GM23338 (cell line): Measurements from ENCODE around the gene ATP10D.

ENCODE experiments used
- CREB1 ChIP-seq: fragments of 250-450 bp; sonication (Bioruptor Pico); IDR thresholded peaks from 2 replicates; pipeline ENCODE4 v1.5.0; 2020; ENCODE audit warnings: low read depth, mild to moderate bottlenecking, moderate library complexity
- EZH2 ChIP-seq: fragments of 200-600 bp; sonication (generic); IDR thresholded peaks from one replicate; pipeline ENCODE4 v1.8.0; 2017; ENCODE audit warnings: antibody characterized with exemption, mild to moderate bottlenecking, low read depth; ENCODE audit not compliant: unreplicated experiment
- EZH2phosphoT487 ChIP-seq: fragments of 200-600 bp; sonication (generic); IDR thresholded peaks from one replicate; pipeline ENCODE4 v1.8.1; 2018; ENCODE audit warnings: antibody characterized with exemption; ENCODE audit not compliant: unreplicated experiment
- JUNB ChIP-seq: IDR thresholded peaks from one replicate; pipeline ENCODE4 v1.6.1; 2016; ENCODE audit warnings: antibody characterized with exemption; ENCODE audit not compliant: unreplicated experiment
- NANOG ChIP-seq: IDR thresholded peaks from 2 replicates; pipeline ENCODE4 v1.6.1; 2016; ENCODE audit warnings: antibody characterized with exemption, borderline replicate concordance
- POLR2AphosphoS5 ChIP-seq: IDR thresholded peaks from 2 replicates; pipeline ENCODE4 v1.6.1; 2016; ENCODE audit warnings: antibody characterized with exemption, low read depth
- REST ChIP-seq: IDR thresholded peaks from one replicate; pipeline ENCODE4 v1.6.1; 2018; ENCODE audit warnings: antibody characterized with exemption; ENCODE audit not compliant: unreplicated experiment
- STAT1 ChIP-seq: IDR thresholded peaks from one replicate; pipeline ENCODE4 v1.6.1; 2016; ENCODE audit warnings: antibody characterized with exemption; ENCODE audit not compliant: unreplicated experiment
- ZNF114 ChIP-seq: fragments of 250-450 bp; sonication (Bioruptor Pico); IDR thresholded peaks from 2 replicates; pipeline ENCODE4 v1.5.0; 2020; ENCODE audit warnings: mild to moderate bottlenecking, moderate library complexity
- ZNF331 ChIP-seq: fragments of 250-450 bp; sonication (Bioruptor Pico); IDR thresholded peaks from 2 replicates; pipeline ENCODE4 v1.5.0; 2020; ENCODE audit warnings: low read depth, mild to moderate bottlenecking, moderate library complexity
- TF ChIP-seq, protein P1 (sequence below), 2 experiments: fragments of 200-600 bp in 1 of 2; sonication (generic) in 1 of 2; conservative IDR thresholded peaks; 2 replicates each; pipeline versions ENCODE4 v1.5.1 to v1.6.1; 2016 to 2017; ENCODE audit warnings: antibody characterized with exemption in 2 of 2, low read depth in 2 of 2, mild to moderate bottlenecking in 2 of 2, moderate library complexity in 1 of 2
- TF ChIP-seq, protein P2 (sequence below): IDR thresholded peaks from 2 replicates; pipeline ENCODE4 v1.6.1; 2016; ENCODE audit warnings: antibody characterized with exemption
- TF ChIP-seq, protein P3 (sequence below): fragments of 250-450 bp; sonication (Bioruptor Pico); IDR thresholded peaks from 2 replicates; pipeline ENCODE4 v1.5.0; 2020; ENCODE audit warnings: mild to moderate bottlenecking, moderate library complexity

DNA sequence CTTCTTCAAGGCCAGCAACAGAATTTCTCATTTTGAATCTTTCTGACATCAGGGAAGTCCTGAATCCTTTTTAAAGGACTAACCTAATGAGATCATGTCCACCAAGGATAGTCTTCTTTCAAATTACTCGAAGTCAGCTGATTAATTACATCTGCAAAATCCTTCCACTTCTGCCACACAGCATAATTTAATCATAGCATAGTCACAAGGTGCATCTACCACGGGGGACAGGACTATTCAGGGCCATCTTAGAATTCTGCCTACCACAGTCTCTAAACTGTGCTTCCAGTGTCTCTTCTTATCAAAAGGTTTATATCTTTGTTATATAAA, 53.7 kb downstream of the ATP10D start:
- TF ChIP-seq, protein P1, sequence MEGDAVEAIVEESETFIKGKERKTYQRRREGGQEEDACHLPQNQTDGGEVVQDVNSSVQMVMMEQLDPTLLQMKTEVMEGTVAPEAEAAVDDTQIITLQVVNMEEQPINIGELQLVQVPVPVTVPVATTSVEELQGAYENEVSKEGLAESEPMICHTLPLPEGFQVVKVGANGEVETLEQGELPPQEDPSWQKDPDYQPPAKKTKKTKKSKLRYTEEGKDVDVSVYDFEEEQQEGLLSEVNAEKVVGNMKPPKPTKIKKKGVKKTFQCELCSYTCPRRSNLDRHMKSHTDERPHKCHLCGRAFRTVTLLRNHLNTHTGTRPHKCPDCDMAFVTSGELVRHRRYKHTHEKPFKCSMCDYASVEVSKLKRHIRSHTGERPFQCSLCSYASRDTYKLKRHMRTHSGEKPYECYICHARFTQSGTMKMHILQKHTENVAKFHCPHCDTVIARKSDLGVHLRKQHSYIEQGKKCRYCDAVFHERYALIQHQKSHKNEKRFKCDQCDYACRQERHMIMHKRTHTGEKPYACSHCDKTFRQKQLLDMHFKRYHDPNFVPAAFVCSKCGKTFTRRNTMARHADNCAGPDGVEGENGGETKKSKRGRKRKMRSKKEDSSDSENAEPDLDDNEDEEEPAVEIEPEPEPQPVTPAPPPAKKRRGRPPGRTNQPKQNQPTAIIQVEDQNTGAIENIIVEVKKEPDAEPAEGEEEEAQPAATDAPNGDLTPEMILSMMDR (conservative IDR thresholded peaks at IDR 0.05; ENCODE audit: low read depth in 2 of 2), result no peak
- no peak for TF ChIP-seq EZH2
- no peak for TF ChIP-seq CREB1
- TF ChIP-seq POLR2AphosphoS5, result no peak
- no peak for TF ChIP-seq ZNF114 (CRISPR knock-in tag)
- no peak for TF ChIP-seq EZH2phosphoT487
- TF ChIP-seq NANOG, result no peak
- TF ChIP-seq REST, result no peak
- TF ChIP-seq, protein P2, sequence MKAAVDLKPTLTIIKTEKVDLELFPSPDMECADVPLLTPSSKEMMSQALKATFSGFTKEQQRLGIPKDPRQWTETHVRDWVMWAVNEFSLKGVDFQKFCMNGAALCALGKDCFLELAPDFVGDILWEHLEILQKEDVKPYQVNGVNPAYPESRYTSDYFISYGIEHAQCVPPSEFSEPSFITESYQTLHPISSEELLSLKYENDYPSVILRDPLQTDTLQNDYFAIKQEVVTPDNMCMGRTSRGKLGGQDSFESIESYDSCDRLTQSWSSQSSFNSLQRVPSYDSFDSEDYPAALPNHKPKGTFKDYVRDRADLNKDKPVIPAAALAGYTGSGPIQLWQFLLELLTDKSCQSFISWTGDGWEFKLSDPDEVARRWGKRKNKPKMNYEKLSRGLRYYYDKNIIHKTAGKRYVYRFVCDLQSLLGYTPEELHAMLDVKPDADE, result no peak
- TF ChIP-seq ZNF331 (CRISPR knock-in tag), result no peak
- TF ChIP-seq JUNB, result no peak
- no peak for TF ChIP-seq STAT1
- TF ChIP-seq, protein P3, sequence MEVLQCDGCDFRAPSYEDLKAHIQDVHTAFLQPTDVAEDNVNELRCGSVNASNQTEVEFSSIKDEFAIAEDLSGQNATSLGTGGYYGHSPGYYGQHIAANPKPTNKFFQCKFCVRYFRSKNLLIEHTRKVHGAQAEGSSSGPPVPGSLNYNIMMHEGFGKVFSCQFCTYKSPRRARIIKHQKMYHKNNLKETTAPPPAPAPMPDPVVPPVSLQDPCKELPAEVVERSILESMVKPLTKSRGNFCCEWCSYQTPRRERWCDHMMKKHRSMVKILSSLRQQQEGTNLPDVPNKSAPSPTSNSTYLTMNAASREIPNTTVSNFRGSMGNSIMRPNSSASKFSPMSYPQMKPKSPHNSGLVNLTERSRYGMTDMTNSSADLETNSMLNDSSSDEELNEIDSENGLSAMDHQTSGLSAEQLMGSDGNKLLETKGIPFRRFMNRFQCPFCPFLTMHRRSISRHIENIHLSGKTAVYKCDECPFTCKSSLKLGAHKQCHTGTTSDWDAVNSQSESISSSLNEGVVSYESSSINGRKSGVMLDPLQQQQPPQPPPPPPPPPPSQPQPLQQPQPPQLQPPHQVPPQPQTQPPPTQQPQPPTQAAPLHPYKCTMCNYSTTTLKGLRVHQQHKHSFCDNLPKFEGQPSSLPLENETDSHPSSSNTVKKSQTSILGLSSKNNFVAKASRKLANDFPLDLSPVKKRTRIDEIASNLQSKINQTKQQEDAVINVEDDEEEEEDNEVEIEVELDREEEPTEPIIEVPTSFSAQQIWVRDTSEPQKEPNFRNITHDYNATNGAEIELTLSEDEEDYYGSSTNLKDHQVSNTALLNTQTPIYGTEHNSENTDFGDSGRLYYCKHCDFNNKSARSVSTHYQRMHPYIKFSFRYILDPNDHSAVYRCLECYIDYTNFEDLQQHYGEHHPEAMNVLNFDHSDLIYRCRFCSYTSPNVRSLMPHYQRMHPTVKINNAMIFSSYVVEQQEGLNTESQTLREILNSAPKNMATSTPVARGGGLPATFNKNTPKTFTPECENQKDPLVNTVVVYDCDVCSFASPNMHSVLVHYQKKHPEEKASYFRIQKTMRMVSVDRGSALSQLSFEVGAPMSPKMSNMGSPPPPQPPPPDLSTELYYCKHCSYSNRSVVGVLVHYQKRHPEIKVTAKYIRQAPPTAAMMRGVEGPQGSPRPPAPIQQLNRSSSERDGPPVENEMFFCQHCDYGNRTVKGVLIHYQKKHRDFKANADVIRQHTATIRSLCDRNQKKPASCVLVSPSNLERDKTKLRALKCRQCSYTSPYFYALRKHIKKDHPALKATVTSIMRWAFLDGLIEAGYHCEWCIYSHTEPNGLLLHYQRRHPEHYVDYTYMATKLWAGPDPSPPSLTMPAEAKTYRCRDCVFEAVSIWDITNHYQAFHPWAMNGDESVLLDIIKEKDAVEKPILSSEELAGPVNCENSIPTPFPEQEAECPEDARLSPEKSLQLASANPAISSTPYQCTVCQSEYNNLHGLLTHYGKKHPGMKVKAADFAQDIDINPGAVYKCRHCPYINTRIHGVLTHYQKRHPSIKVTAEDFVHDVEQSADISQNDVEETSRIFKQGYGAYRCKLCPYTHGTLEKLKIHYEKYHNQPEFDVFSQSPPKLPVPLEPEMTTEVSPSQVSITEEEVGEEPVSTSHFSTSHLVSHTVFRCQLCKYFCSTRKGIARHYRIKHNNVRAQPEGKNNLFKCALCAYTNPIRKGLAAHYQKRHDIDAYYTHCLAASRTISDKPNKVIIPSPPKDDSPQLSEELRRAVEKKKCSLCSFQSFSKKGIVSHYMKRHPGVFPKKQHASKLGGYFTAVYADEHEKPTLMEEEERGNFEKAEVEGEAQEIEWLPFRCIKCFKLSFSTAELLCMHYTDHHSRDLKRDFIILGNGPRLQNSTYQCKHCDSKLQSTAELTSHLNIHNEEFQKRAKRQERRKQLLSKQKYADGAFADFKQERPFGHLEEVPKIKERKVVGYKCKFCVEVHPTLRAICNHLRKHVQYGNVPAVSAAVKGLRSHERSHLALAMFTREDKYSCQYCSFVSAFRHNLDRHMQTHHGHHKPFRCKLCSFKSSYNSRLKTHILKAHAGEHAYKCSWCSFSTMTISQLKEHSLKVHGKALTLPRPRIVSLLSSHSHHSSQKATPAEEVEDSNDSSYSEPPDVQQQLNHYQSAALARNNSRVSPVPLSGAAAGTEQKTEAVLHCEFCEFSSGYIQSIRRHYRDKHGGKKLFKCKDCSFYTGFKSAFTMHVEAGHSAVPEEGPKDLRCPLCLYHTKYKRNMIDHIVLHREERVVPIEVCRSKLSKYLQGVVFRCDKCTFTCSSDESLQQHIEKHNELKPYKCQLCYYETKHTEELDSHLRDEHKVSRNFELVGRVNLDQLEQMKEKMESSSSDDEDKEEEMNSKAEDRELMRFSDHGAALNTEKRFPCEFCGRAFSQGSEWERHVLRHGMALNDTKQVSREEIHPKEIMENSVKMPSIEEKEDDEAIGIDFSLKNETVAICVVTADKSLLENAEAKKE (CRISPR knock-in tag), result no peak
